Stomach (tissue), 9 donors: ENCODE measurements around the gene TTLL11. TPM values are rescaled to one million over a fixed set of nuclear protein-coding genes. Genes with fewer than 3 reads are reported as not detected.

Experiments used
- DNase-seq, 2 donors: peaks; one replicate each; pipeline versions ENCODE4 v3.0.0 to v3.0.0-alpha.2; 2013 to 2019
- H3K27ac ChIP-seq, 5 donors: fragments of 200-600 bp in 4 of 5; sonication (generic) in 4 of 5; one replicate each; pipeline ENCODE4 v1.5.1; 2013 to 2019; ENCODE audit warnings: mild to moderate bottlenecking in 1 of 5, moderate library complexity in 1 of 5
- H3K27me3 ChIP-seq, 3 donors: fragments of 200-600 bp; sonication (generic); one replicate each; pipeline ENCODE4 v1.5.1; 2017 to 2019; ENCODE audit warnings: mixed run types in 1 of 3
- H3K36me3 ChIP-seq, 4 donors: fragments of 200-600 bp; sonication (generic); 1 replicate in 3 of 4; 2 replicates in 1 of 4; pipeline ENCODE4 v1.5.1; 2016 to 2019
- H3K4me1 ChIP-seq, 4 donors: fragments of 200-600 bp; sonication (generic); one replicate each; pipeline ENCODE4 v1.5.1; 2016 to 2019
- H3K4me3 ChIP-seq, 4 donors: fragments of 200-600 bp; sonication (generic) in 3 of 4; one replicate each; pipeline ENCODE4 v1.5.1; 2016 to 2019; ENCODE audit warnings: mild to moderate bottlenecking in 1 of 4
- H3K9me3 ChIP-seq, 4 donors: fragments of 200-600 bp; sonication (generic); one replicate each; pipeline ENCODE4 v1.5.1; 2016 to 2019
- CTCF ChIP-seq, 7 experiments: fragments of 450-650 bp in 4 of 7; fragments of 200-600 bp in 3 of 7; sonication (generic) in 3 of 7; IDR thresholded peaks; one replicate each; pipeline ENCODE4 v1.5.1; 2016 to 2019; ENCODE audit warnings: antibody characterized with exemption in 7 of 7, control low read depth in 2 of 7, mild to moderate bottlenecking in 1 of 7
- EP300 ChIP-seq: sonication (generic); formaldehyde crosslinking; IDR thresholded peaks from one replicate; pipeline ENCODE4 v1.6.1; 2017; ENCODE audit warnings: antibody characterized with exemption
- POLR2A ChIP-seq, 4 donors: fragments of 450-650 bp; IDR thresholded peaks; one replicate each; pipeline ENCODE4 v1.6.1; 2016; ENCODE audit warnings: antibody characterized with exemption in 4 of 4, control low read depth in 2 of 4, mild to moderate bottlenecking in 1 of 4, moderate library complexity in 1 of 4
- POLR2AphosphoS5 ChIP-seq, 3 donors: sonication (generic); formaldehyde crosslinking; IDR thresholded peaks; one replicate each; pipeline ENCODE4 v1.6.1; 2016; ENCODE audit warnings: antibody characterized with exemption in 3 of 3
- WGBS, 5 donors: extraction: QIAGEN DNeasy Blood & Tissue Kit in 3 of 5; methylation state at CpG; one replicate each; pipeline versions ENCODE4 v1.1.5 to v1.1.7; 2013 to 2018; 5-methylcytosine and 5-hydroxymethylcytosine counted together
- intact Hi-C: fragments of 100-400 bp; cut with DNase I; formaldehyde crosslinking; loops from one replicate; pipeline ENCODE4 v1.15.1; 2023; ENCODE audit warnings: low total_unique reads
- polyA plus RNA-seq, 3 donors: library from polyadenylated mRNA; stranded (reverse); fragments of 200-250 nt; gene quantifications; one replicate each; pipeline ENCODE4 v1.2.3, GENCODE V29; 2013
- total RNA-seq, 5 donors: library from RNA; depleted of rRNA; stranded (reverse); fragments of >200 nt; gene quantifications; one replicate each; pipeline versions ENCODE4 v1.1.0 to v1.2.3, GENCODE V29; 2014 to 2016
- donor health status: healthy with polysubstance abuse.
- donor health status: Bipolar disorder and iron deficiency.
- donor health status: healthy.

TTLL11 gene
- total and polyA plus RNA-seq, 8 donors, result 3.6 to 18.2 (median 9.4) TPM

- TF ChIP-seq CTCF (IDR thresholded peaks at IDR 0.05) (no peak), POLR2AphosphoS5 (IDR thresholded peaks at IDR 0.05) (no peak), EP300 (no peak), POLR2A (IDR thresholded peaks at IDR 0.05) (no peak)
- DNase-seq, result no peak
- Histone ChIP-seq H3K4me1 (peaks cover 6 to 39% (median 22%) of the 10 kb centered on the region in 4 donors), H3K36me3 (peaks cover 0 to 10% (median 0%) of the 10 kb centered on the region in 4 donors), H3K4me3 (no peak overlapping the region), H3K9me3 (no peaks in the 10 kb centered on the region), H3K27me3 (no peaks in the 10 kb centered on the region), H3K27ac (peak overlapping the region in 2 of 5 donors; percentile 72 to 75)
- intact Hi-C loops, result no loop called here
Measured at GRCh38 chr9:121974421-121974820, 118.7 kb downstream of the TTLL11 start.

GRCh38 chr9:121972501-121972981 is 120.6 kb downstream of the TTLL11 start:
- TF ChIP-seq EP300 (no peak), CTCF (IDR thresholded peaks at IDR 0.05) (no peak), POLR2AphosphoS5 (IDR thresholded peaks at IDR 0.05) (peak in 2 of 3 donors; percentile 35 to 61)
- H3K9me3 ChIP-seq, result no peaks in the 10 kb centered on the region
- intact Hi-C loops, result no loop called here
- DNase-seq, result peak; percentile 39 to 82
- peaks cover 6 to 39% (median 22%) of the 10 kb centered on the region in 4 donors for H3K4me1 ChIP-seq
- WGBS, 5 donors, result 45 to 66% (median 58%) methylated on average over 5 to 7 of the region's 7 CpGs
- peak overlapping the region; percentile 42 to 72 (median 59) for H3K27ac ChIP-seq
- no peak overlapping the region for H3K4me3 ChIP-seq
- peaks cover 0 to 10% (median 0%) of the 10 kb centered on the region in 4 donors for H3K36me3 ChIP-seq
- H3K27me3 ChIP-seq, result no peaks in the 10 kb centered on the region

- intact Hi-C loops, result no loop called here
- Histone ChIP-seq H3K9me3 (no peaks in the 10 kb centered on the region), H3K4me1 (peaks cover 0 to 10% (median 6%) of the 10 kb centered on the region in 4 donors), H3K27ac (no peak overlapping the region), H3K36me3 (peaks cover 0 to 7% (median 0%) of the 10 kb centered on the region in 4 donors), H3K4me3 (no peak overlapping the region), H3K27me3 (no peaks in the 10 kb centered on the region)
- TF ChIP-seq POLR2A (IDR thresholded peaks at IDR 0.05), result no peak
- no peak for TF ChIP-seq CTCF (IDR thresholded peaks at IDR 0.05)
- TF ChIP-seq EP300, result no peak
- no peak for TF ChIP-seq POLR2AphosphoS5 (IDR thresholded peaks at IDR 0.05)
- no peak for DNase-seq
- WGBS, 5 donors, result 95 to 97% (median 96%) methylated on average over 8 of the region's 8 CpGs
Measured at GRCh38 chr9:121968056-121968455, 125.1 kb downstream of the TTLL11 start.

GRCh38 chr9:121966706-121967105 is 126.4 kb downstream of the TTLL11 start:
- Histone ChIP-seq H3K9me3 (no peaks in the 10 kb centered on the region), H3K36me3 (no peaks in the 10 kb centered on the region), H3K4me3 (no peak overlapping the region), H3K4me1 (no peaks in the 10 kb centered on the region), H3K27ac (no peak overlapping the region), H3K27me3 (no peaks in the 10 kb centered on the region)
- no peak for DNase-seq
- TF ChIP-seq POLR2A (IDR thresholded peaks at IDR 0.05), result no peak
- TF ChIP-seq CTCF (IDR thresholded peaks at IDR 0.05), result no peak
- intact Hi-C loops, result no loop called here
- WGBS, 5 donors, result 85 to 100% (median 96%) methylated on average over 1 of the region's 1 CpG
